Stimulated activated CD4-positive, alpha-beta T cell treated with anti-CD3 and anti-CD28 coated beads, TNF-alpha, amount 100 ng/mL, for 24 hours (primary cell): ENCODE results near the gene GIGYF1.
"Not testable (repeated sequence)": the region's sequence is repeated elsewhere in the genome, so short reads cannot be mapped to it uniquely, and the experiment has no call there.

ENCODE experiments used
- DNase-seq, 3 experiments: peaks; one replicate each; pipeline ENCODE4 v3.0.0-alpha.2; 2020; ENCODE audit warnings: low read depth in 3 of 3

GIGYF1 gene

GRCh38 chr7:100673302-100673941 lies 20.6 kb downstream of the GIGYF1 start, which contains the start of gene GNB2:
Gene GNB2, plus strand, starts transcription at chr7:100673740. Its CDS starts 2,526 bp downstream, at chr7:100676266.
- DNase-seq = peak; percentile 98 to 99 (median 99)

DNA sequence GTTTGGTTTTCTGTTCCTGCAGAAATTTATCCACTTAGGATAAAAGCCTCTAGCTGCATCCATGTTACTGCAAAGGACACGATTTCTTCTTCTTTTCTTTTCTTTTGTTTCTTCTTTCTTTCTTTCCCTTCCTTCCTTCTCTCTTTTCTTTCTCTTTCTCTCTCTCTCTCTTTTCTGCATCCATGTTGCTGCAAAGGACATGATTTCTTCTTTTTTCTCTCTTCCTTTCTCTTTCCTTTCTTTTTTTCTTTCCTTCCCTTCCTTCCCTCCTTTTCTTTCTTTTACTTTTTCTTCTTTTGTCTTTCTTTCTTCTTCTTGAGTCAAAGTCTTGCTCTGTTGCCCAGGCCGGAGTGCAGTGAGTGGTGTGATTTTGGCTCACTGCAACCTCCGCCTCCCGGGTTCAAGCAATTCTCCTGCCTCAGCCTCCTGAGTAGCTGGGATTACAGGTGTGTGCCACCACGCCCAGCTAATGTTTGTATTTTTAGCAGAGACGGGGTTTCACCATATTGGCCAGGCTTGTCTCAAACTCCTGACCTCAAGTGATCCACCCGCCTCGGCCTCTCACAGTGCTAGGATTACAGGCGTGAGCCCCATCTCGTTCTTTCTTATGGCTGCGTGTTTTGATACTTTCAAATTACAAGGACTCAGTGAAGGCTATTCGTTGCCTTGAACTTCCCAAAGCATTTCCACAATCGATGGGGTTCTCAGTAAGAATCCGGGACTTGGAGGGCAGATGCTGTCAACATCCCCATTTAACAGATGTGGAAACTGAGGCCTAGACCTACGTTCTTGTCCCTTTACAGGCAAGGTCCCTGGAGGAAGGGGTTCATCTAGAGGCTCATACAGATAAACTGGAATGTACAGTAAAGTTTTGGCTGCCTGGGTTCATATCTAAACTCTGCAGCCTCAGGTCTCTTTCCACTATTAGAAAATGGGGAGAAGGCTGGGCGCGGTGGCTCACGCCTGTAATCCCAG lies 22.4 kb downstream of the GIGYF1 start:
- no peak for DNase-seq

DNA sequence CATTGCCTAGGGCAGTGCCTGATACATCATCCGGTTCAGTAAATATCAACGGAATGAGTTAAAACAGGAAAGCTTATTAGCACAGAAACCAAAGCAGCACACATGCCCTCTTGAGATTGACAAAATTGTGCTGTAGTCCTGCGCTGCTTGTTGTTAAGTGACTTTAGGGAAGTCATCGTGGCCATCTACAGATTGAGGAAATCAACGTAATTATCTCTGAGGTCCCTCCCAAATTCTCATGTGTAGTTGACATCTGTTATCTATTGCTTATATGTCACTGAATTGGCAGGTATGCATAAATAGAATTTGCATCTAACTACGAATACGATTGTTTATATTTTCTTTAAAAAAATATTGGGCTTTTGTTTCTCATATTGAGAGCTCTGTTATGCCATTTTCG lies 24.0 kb downstream of the GIGYF1 start:
- no peak for DNase-seq

- not testable (repeated sequence) for DNase-seq
These were observed 24.9 kb downstream of the GIGYF1 start for GRCh38 chr7:100669106-100669505.

DNA sequence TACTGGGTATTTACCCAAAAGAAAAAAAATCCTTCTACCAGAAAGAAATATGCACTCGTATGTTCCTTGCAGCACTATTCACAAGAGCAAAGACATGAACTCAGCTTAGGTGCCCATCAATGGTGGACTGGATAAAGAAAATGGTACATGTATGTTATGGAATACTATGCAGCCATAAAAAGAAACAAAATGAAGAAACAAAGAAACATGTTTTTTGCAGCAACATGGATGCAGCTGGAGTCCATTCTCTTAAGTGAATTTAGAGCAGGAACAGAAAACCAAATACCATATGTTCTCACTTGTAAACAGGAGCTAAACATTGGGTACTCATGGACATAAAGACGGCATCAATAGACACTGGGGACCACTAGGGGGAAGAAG lies 26.0 kb downstream of the GIGYF1 start:
- no peak for DNase-seq

GRCh38 chr7:100667331-100668068 lies 26.6 kb downstream of the GIGYF1 start:
- no peak for DNase-seq

DNA sequence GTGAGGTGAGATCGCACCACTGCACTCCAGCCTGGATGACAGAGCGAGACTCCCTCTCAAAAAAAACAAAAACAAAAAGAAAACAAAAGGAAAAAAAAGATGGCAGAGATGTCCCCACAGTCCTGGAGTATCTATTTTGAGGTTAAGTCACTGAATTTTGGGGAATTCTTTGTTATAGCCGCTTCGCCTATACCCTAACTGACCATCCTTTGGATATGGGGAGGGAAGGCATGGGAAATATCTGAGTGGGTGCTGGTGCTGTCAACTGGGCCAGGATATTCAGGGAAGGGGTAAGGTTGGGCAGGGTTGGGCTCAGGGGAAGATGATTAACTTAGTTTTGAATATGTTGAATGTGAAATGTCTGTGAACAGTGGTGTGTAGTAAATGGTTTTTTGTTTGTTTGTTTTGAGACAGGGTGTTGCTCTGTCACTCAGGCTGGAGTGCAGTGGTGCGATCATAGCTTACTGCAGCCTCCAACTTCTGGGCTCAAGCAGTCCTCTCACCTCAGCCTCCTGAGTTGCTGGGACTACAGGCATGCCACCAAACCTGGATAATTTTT lies 28.8 kb downstream of the GIGYF1 start:
- no peak for DNase-seq

DNA sequence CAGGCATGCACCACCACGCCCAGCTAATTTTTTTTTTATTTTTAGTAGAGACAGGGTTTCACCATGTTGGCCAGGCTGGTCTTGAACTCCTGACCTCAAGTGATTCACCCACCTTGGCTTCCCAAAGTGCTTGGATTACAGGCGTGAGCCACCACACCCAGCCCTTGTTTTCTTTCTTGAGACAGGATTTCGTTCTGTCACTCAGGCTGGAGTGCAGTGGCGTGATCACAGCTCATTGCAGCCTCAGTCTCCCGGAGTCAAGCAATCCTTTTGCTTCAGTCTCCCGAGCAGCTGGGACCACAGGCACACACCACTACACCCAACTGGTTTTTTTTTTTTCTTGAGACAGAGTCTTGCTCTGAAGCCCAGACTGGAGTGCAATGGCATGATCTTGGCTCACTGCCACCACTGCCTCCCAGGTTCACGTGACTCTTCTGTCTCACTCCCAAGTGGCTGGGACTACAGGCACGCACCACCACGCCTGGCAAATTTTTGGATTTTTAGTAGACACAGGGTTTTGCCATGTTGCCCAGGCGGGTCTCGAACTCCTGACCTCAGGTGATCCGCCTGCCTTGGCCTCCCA lies 31.8 kb downstream of the GIGYF1 start:
- DNase-seq = not testable (repeated sequence)

DNA sequence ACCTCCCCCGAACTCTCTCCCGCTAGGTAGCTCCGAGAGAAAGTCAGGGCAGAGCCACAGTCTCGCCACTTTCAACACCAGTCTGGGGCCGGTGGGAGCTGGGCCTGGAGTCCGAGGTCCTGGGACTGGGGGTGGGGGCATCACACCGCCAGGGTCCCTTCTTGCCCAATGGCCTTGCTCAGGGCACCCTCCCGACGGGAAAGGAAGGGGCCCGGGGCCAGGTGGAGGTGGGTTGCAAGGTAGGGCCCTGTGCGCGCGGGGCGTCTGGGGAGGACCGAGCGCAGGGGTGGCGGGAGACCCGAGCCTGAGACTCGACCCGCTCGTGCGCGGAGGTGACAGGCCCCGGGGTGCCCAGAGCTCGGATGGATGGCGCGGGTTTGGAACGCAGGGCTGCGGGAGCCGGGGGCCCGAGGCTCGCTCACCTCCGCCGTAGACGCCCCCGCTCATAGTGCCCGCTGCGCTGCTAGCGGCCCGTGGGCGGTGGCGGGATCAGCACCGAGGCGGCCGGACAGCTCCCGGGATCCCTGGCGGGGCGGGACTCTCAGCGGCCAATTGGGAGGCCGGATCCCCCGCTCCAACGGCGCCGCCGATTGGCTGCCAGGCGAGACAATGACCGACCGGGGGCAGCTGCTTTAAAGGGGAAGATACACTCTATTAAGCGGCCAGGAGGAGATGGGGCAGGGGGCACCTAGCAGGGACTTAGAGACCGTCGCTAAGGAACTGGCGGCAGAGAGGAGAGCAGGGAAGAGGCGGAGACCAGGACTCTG lies 38.0 kb downstream of the GIGYF1 start, which contains the start of gene ACTL6B:
Gene ACTL6B (minus strand): TSS at position 541 of the 767 bp plus-strand sequence. CDS start 94 bp downstream, at position 447.
- DNase-seq = peak in 1 of 3 experiments; percentile 69

- DNase-seq = no peak
These were observed 38.9 kb downstream of the GIGYF1 start for GRCh38 chr7:100654908-100655831.

- no peak for DNase-seq
These were observed 44.1 kb downstream of the GIGYF1 start for GRCh38 chr7:100649826-100650565.

DNA sequence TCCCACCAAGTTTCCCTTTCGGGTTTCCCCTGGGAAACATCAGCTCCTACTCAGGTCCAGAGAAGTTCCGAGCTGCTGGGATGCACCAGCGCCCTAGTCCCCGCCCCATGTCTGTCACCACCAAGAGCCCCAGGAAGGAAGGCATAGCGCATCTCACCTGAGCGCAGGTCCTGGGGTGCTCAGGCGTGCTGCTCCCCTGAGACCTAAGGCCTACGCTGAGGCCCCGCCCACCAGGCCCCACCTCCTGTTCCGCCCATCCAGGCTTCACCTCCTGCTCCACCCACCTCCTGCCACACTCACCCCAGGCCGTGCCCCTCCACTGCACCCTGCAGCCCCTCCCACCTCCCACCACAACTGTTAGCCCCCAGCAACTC lies 51.5 kb downstream of the GIGYF1 start:
- DNase-seq = peak in 1 of 3 experiments; percentile 43

DNA sequence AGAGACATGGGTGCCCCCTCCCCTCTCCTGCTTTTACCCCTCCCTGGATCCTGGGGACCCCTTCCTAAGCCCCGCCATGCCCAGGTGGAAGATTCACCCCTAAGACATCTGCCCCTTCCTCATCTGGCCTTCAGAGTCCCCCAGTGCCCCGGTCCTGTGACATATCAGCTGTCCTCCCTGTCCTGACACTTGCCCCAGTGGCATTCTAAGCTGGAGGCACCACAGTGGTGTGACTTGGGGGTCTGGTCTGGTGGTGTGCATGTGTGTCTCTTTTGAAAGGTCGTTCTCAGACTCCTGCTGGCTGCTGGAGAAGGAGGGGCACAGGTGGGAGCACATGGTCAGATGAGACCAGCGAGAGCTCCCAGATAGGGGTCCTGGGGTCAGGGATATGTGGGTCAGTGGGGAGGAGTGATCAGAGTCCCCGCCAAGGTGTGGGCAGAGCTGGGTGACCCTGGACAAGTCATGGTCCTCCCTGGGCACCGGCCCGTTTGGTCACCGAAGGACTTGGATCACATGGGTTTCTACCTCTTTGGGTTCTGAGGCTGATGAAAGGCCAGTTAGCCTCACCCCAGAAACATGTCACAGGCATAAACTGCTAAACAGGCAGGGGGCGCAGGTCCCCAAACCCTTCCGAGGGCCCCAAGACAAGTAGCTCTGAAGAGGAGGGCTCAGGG lies 52.1 kb downstream of the GIGYF1 start:
- no peak for DNase-seq

- no peak for DNase-seq
These were observed 52.6 kb downstream of the GIGYF1 start, which contains the start of gene TFR2 for GRCh38 chr7:100641463-100641859. Gene TFR2, minus strand, starts transcription at chr7:100641552. Its CDS starts 43 bp downstream, at chr7:100641509.

GRCh38 chr7:100640517-100641440 lies 53.3 kb downstream of the GIGYF1 start:
- DNase-seq = no peak

GRCh38 chr7:100639995-100640516 lies 54.0 kb downstream of the GIGYF1 start:
- no peak for DNase-seq
